GM23338 (cell line): ENCODE results near the gene PIM2. TPM values are rescaled to one million over a fixed set of nuclear protein-coding genes. Genes with fewer than 3 reads are reported as not detected.

ENCODE experiments used
- ATAC-seq: fragments of 200-7000 bp; cut with Tn5 transposase; 3 replicates; pipeline ENCODE4 v1.9.1; 2020
- DNase-seq: peaks from one replicate; pipeline ENCODE4 v3.0.0-alpha.2; 2015; ENCODE audit warnings: low spot score
- H2AFZ ChIP-seq: fragments of 200-600 bp; sonication (generic); 2 replicates; pipeline ENCODE4 v1.8.0; 2016; ENCODE audit warnings: antibody characterized with exemption, mild to moderate bottlenecking, moderate library complexity
- H3F3A ChIP-seq: fragments of 200-600 bp; sonication (generic); replicated peaks from 2 replicates; pipeline ENCODE4 v1.8.0; 2017; ENCODE audit warnings: antibody characterized with exemption, mixed run types, low read depth
- H3K27ac ChIP-seq: fragments of 200-600 bp; sonication (generic); 2 replicates; pipeline ENCODE4 v1.6.1; 2016; ENCODE audit warnings: low read depth
- H3K27me3 ChIP-seq: fragments of 200-600 bp; sonication (generic); 2 replicates; pipeline ENCODE4 v1.8.0; 2016; ENCODE audit warnings: mild to moderate bottlenecking, mixed run types, moderate library complexity; ENCODE audit not compliant: insufficient read depth
- H3K36me3 ChIP-seq: fragments of 200-600 bp; sonication (generic); 2 replicates; pipeline ENCODE4 v1.8.0; 2016; ENCODE audit warnings: mild to moderate bottlenecking; ENCODE audit not compliant: insufficient read depth
- H3K4me1 ChIP-seq: fragments of 200-600 bp; sonication (generic); 2 replicates; pipeline ENCODE4 v1.8.0; 2016; ENCODE audit warnings: mild to moderate bottlenecking, moderate library complexity; ENCODE audit not compliant: insufficient read depth
- H3K4me2 ChIP-seq: fragments of 200-600 bp; sonication (generic); 2 replicates; pipeline ENCODE4 v1.7.1; 2017; ENCODE audit warnings: mixed run types
- H3K4me3 ChIP-seq: fragments of 200-600 bp; sonication (generic); 2 replicates; pipeline ENCODE4 v1.6.1; 2016; ENCODE audit warnings: mixed run types
- H3K79me2 ChIP-seq: fragments of 200-600 bp; sonication (generic); replicated peaks from 2 replicates; pipeline ENCODE4 v1.8.0; 2017; ENCODE audit warnings: mild to moderate bottlenecking; ENCODE audit not compliant: insufficient read depth
- H3K9me2 ChIP-seq: fragments of 200-600 bp; sonication (generic); 2 replicates; pipeline ENCODE4 v1.8.0; 2017; ENCODE audit not compliant: insufficient read depth
- H4K20me1 ChIP-seq: fragments of 200-600 bp; sonication (generic); replicated peaks from 2 replicates; pipeline ENCODE4 v1.8.0; 2017; ENCODE audit warnings: mild to moderate bottlenecking; ENCODE audit not compliant: insufficient read depth
- H3K27ac Mint-ChIP-seq: 2 replicates; pipeline ENCODE4 v1.8.0; 2020; ENCODE audit warnings: inconsistent platforms, mild to moderate bottlenecking, moderate library complexity, mixed read lengths
- H3K27me3 Mint-ChIP-seq: 3 replicates; pipeline ENCODE4 v1.8.0; 2022; ENCODE audit warnings: low read depth, mild to moderate bottlenecking, moderate library complexity, mixed read lengths, inconsistent platforms; ENCODE audit not compliant: insufficient read depth, poor library complexity
- H3K36me3 Mint-ChIP-seq: 3 replicates; pipeline ENCODE4 v1.8.0; 2021; ENCODE audit warnings: low read depth, mild to moderate bottlenecking, inconsistent platforms, moderate library complexity, mixed read lengths
- H3K4me1 Mint-ChIP-seq: 3 replicates; pipeline ENCODE4 v1.8.0; 2020; ENCODE audit warnings: mild to moderate bottlenecking, inconsistent platforms, mixed read lengths
- H3K4me3 Mint-ChIP-seq: 3 replicates; pipeline ENCODE4 v1.8.0; 2021; ENCODE audit warnings: moderate library complexity, mild to moderate bottlenecking, inconsistent platforms, mixed read lengths
- H3K9me3 Mint-ChIP-seq: 3 replicates; pipeline ENCODE4 v1.8.0; 2020; ENCODE audit warnings: moderate library complexity, mild to moderate bottlenecking, inconsistent platforms, mixed read lengths
- EZH2phosphoT487 ChIP-seq: fragments of 200-600 bp; sonication (generic); IDR thresholded peaks from one replicate; pipeline ENCODE4 v1.8.1; 2018; ENCODE audit warnings: antibody characterized with exemption; ENCODE audit not compliant: unreplicated experiment
- JUNB ChIP-seq: IDR thresholded peaks from one replicate; pipeline ENCODE4 v1.6.1; 2016; ENCODE audit warnings: antibody characterized with exemption; ENCODE audit not compliant: unreplicated experiment
- NANOG ChIP-seq: IDR thresholded peaks from 2 replicates; pipeline ENCODE4 v1.6.1; 2016; ENCODE audit warnings: antibody characterized with exemption, borderline replicate concordance
- POLR2AphosphoS5 ChIP-seq: IDR thresholded peaks from 2 replicates; pipeline ENCODE4 v1.6.1; 2016; ENCODE audit warnings: antibody characterized with exemption, low read depth
- STAT1 ChIP-seq: IDR thresholded peaks from one replicate; pipeline ENCODE4 v1.6.1; 2016; ENCODE audit warnings: antibody characterized with exemption; ENCODE audit not compliant: unreplicated experiment
- polyA plus RNA-seq: library from polyadenylated mRNA; unstranded; fragments of >200 nt; fragmentation: Nextera tagmentation; extraction: Ambion mirVana; gene quantifications from 2 replicates; pipeline ENCODE4 v1.2.1, GENCODE V29; 2016
- total RNA-seq: library from RNA; depleted of rRNA; stranded (reverse); fragments of >200 nt; shearing (Covaris generic); gene quantifications from 2 replicates; pipeline ENCODE4 v1.2.3, GENCODE V29; 2014
- TF ChIP-seq, protein P1 (sequence below): IDR thresholded peaks from one replicate; pipeline ENCODE4 v1.6.1; 2018; ENCODE audit warnings: antibody characterized with exemption; ENCODE audit not compliant: unreplicated experiment
- TF ChIP-seq, protein P2 (sequence below), 2 experiments: fragments of 200-600 bp in 1 of 2; sonication (generic) in 1 of 2; conservative IDR thresholded peaks; 2 replicates each; pipeline versions ENCODE4 v1.5.1 to v1.6.1; 2016 to 2017; ENCODE audit warnings: antibody characterized with exemption in 2 of 2, low read depth in 2 of 2, mild to moderate bottlenecking in 2 of 2, moderate library complexity in 1 of 2
- TF ChIP-seq, protein P3 (sequence below): IDR thresholded peaks from 2 replicates; pipeline ENCODE4 v1.6.1; 2016; ENCODE audit warnings: antibody characterized with exemption

PIM2 gene
- total and polyA plus RNA-seq, 2 experiments from 2014 or later: 237 to 359 TPM

DNA sequence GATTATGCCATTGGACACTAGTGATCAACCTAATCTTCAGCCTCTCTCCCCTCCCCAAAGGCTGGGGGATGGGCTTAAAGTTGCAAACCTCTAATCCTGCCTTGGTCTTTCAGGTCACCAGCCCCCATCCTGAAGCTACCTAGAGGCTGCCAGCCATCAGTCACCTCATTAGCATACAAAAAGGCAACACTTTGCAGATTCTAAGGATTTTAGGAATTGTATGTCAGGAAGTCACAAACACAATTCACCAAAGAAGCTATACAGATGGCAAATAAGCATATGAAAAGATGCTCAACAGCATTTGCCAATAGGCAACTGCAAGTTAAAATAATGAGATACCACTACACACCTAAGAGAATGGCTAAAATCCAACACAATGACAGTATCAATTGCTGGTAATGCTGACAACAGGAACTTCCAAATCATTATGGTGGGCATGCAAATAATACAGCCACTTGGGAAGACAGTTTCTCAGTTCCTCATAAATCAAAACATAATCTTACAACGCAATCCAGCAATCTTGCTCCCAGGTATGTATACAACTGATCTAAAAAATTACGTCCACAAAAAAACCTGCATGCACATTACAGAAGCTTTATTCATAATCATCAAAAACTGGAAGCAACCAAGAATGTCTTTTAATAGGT is 9.0 kb upstream of the PIM2 start:
- Mint-ChIP-seq H3K27ac (peak overlapping the region; percentile 98), H3K4me1 (peaks cover 31% of the 10 kb centered on the region), H3K36me3 (peaks cover 64% of the 10 kb centered on the region), H3K9me3 (no peaks in the 10 kb centered on the region), H3K4me3 (peak overlapping the region; percentile 61), H3K27me3 (peaks cover 15% of the 10 kb centered on the region)
- peak; percentile 86 for ATAC-seq
- no peaks in the 10 kb centered on the region for H4K20me1 ChIP-seq
- no peaks in the 10 kb centered on the region for H3K36me3 ChIP-seq
- peaks cover 5% of the 10 kb centered on the region for H3K4me1 ChIP-seq
- TF ChIP-seq JUNB: no peak
- no peak for TF ChIP-seq EZH2phosphoT487
- no peak for TF ChIP-seq STAT1
- peak; percentile 92 for TF ChIP-seq NANOG
- H3K9me2 ChIP-seq: no peaks in the 10 kb centered on the region
- H3K4me2 ChIP-seq: peak overlapping the region; percentile 58
- no peaks in the 10 kb centered on the region for H3K27me3 ChIP-seq
- H3K79me2 ChIP-seq: peaks cover 19% of the 10 kb centered on the region
- H3F3A ChIP-seq: no peaks in the 10 kb centered on the region
- peak; percentile 87 for DNase-seq
- no peak overlapping the region for H2AFZ ChIP-seq
- peak overlapping the region; percentile 35 for H3K4me3 ChIP-seq
- H3K27ac ChIP-seq: peak overlapping the region; percentile 97

DNA sequence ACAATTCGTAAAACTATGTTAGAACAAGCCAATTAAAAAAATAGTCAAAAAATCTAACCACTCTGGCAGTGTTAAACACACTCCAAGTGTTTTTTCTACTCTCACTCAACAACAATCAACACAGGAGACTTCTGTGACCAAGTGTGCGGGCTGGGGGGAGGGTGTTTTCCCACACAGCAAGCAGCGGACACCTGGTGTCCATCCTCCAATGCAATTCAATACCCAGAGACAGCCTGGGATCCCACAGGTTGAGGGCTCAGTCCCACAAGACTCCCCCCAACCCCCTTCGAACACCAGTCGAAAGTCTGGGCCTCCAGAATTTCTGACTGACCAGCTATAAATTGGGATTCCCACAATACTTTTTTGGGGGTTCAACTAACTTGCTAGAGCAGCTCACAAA is 8.3 kb upstream of the PIM2 start:
- peak overlapping the region; percentile 61 for H3K4me3 Mint-ChIP-seq
- Histone ChIP-seq H3K9me2 (no peaks in the 10 kb centered on the region), H3K4me2 (peak overlapping the region; percentile 58), H3K79me2 (peaks cover 19% of the 10 kb centered on the region), H3F3A (no peaks in the 10 kb centered on the region), H3K27ac (peak overlapping the region; percentile 92), H4K20me1 (no peaks in the 10 kb centered on the region), H2AFZ (no peak overlapping the region), H3K4me1 (peaks cover 5% of the 10 kb centered on the region), H3K4me3 (peak overlapping the region; percentile 35), H3K27me3 (no peaks in the 10 kb centered on the region), H3K36me3 (no peaks in the 10 kb centered on the region)
- peaks cover 31% of the 10 kb centered on the region for H3K4me1 Mint-ChIP-seq
- H3K36me3 Mint-ChIP-seq: peaks cover 67% of the 10 kb centered on the region
- H3K27ac Mint-ChIP-seq: peak overlapping the region; percentile 98
- TF ChIP-seq NANOG (no peak), POLR2AphosphoS5 (no peak), STAT1 (no peak)
- TF ChIP-seq, protein P1, sequence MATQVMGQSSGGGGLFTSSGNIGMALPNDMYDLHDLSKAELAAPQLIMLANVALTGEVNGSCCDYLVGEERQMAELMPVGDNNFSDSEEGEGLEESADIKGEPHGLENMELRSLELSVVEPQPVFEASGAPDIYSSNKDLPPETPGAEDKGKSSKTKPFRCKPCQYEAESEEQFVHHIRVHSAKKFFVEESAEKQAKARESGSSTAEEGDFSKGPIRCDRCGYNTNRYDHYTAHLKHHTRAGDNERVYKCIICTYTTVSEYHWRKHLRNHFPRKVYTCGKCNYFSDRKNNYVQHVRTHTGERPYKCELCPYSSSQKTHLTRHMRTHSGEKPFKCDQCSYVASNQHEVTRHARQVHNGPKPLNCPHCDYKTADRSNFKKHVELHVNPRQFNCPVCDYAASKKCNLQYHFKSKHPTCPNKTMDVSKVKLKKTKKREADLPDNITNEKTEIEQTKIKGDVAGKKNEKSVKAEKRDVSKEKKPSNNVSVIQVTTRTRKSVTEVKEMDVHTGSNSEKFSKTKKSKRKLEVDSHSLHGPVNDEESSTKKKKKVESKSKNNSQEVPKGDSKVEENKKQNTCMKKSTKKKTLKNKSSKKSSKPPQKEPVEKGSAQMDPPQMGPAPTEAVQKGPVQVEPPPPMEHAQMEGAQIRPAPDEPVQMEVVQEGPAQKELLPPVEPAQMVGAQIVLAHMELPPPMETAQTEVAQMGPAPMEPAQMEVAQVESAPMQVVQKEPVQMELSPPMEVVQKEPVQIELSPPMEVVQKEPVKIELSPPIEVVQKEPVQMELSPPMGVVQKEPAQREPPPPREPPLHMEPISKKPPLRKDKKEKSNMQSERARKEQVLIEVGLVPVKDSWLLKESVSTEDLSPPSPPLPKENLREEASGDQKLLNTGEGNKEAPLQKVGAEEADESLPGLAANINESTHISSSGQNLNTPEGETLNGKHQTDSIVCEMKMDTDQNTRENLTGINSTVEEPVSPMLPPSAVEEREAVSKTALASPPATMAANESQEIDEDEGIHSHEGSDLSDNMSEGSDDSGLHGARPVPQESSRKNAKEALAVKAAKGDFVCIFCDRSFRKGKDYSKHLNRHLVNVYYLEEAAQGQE: no peak
- TF ChIP-seq, protein P2, sequence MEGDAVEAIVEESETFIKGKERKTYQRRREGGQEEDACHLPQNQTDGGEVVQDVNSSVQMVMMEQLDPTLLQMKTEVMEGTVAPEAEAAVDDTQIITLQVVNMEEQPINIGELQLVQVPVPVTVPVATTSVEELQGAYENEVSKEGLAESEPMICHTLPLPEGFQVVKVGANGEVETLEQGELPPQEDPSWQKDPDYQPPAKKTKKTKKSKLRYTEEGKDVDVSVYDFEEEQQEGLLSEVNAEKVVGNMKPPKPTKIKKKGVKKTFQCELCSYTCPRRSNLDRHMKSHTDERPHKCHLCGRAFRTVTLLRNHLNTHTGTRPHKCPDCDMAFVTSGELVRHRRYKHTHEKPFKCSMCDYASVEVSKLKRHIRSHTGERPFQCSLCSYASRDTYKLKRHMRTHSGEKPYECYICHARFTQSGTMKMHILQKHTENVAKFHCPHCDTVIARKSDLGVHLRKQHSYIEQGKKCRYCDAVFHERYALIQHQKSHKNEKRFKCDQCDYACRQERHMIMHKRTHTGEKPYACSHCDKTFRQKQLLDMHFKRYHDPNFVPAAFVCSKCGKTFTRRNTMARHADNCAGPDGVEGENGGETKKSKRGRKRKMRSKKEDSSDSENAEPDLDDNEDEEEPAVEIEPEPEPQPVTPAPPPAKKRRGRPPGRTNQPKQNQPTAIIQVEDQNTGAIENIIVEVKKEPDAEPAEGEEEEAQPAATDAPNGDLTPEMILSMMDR (conservative IDR thresholded peaks at IDR 0.05; ENCODE audit: low read depth in 2 of 2): no peak
- TF ChIP-seq, protein P3, sequence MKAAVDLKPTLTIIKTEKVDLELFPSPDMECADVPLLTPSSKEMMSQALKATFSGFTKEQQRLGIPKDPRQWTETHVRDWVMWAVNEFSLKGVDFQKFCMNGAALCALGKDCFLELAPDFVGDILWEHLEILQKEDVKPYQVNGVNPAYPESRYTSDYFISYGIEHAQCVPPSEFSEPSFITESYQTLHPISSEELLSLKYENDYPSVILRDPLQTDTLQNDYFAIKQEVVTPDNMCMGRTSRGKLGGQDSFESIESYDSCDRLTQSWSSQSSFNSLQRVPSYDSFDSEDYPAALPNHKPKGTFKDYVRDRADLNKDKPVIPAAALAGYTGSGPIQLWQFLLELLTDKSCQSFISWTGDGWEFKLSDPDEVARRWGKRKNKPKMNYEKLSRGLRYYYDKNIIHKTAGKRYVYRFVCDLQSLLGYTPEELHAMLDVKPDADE: no peak
- H3K9me3 Mint-ChIP-seq: no peaks in the 10 kb centered on the region
- H3K27me3 Mint-ChIP-seq: peaks cover 15% of the 10 kb centered on the region
- ATAC-seq (peak; percentile 88), DNase-seq (peak; percentile 74)
